Mesodermal cell (in vitro differentiated cells): Measurements from ENCODE around the gene SLC25A40.
"Not testable (repeated sequence)": the region's sequence is repeated elsewhere in the genome, so short reads cannot be mapped to it uniquely, and the experiment has no call there.

Experiments
- H3K27ac ChIP-seq: 2 replicates; pipeline ENCODE4 v1.7.0; 2013; ENCODE audit warnings: mild to moderate bottlenecking, low read depth, low read length, moderate library complexity; ENCODE audit not compliant: severe bottlenecking
- H3K36me3 ChIP-seq: 2 replicates; pipeline ENCODE4 v1.7.1; 2013; ENCODE audit warnings: mild to moderate bottlenecking, low read length, moderate library complexity; ENCODE audit not compliant: control insufficient read depth, insufficient read depth
- H3K4me1 ChIP-seq: one replicate; pipeline ENCODE4 v1.7.1; 2013; ENCODE audit warnings: mild to moderate bottlenecking, low read length; ENCODE audit not compliant: insufficient read depth, control insufficient read depth, poor library complexity, severe bottlenecking
- H3K4me3 ChIP-seq: 2 replicates; pipeline ENCODE4 v1.7.0; 2013; ENCODE audit warnings: low read length, control low read depth, mild to moderate bottlenecking; ENCODE audit not compliant: insufficient read depth, poor library complexity, severe bottlenecking; ENCODE audit errors: extremely low read depth
- H3K9me3 ChIP-seq: 2 replicates; pipeline ENCODE4 v1.7.1; 2013; ENCODE audit warnings: mild to moderate bottlenecking, low read length, moderate library complexity; ENCODE audit not compliant: control insufficient read depth
- WGBS, 2 experiments: methylation state at CpG; one replicate each; pipeline ENCODE4 v1.1.5; 2013; ENCODE audit warnings: missing lambda C conversion rate in 2 of 2; ENCODE audit not compliant: insufficient coverage in 2 of 2; 5-methylcytosine and 5-hydroxymethylcytosine counted together

The SLC25A40 gene

GRCh38 chr7:87828383-87828782 is 47.8 kb downstream of the SLC25A40 start:
- H3K27ac ChIP-seq, H3K4me3 ChIP-seq, H3K4me1 ChIP-seq, H3K36me3 ChIP-seq, H3K9me3 ChIP-seq: not testable (repeated sequence)
- 80% methylated on average over 1 of the region's 1 CpG; no CpG with 5 or more reads in 1 of the 2 experiments for WGBS, 2 experiments

- WGBS, 2 experiments = 100% methylated on average over 2 of the region's 2 CpGs
- not testable (repeated sequence) for H3K9me3 ChIP-seq, H3K36me3 ChIP-seq, H3K27ac ChIP-seq, H3K4me3 ChIP-seq, H3K4me1 ChIP-seq
Measured at GRCh38 chr7:87825369-87825768, 50.8 kb downstream of the SLC25A40 start.

GRCh38 chr7:87822056-87822455 is 54.1 kb downstream of the SLC25A40 start:
- not testable (repeated sequence) for H3K4me3 ChIP-seq, H3K27ac ChIP-seq, H3K9me3 ChIP-seq, H3K36me3 ChIP-seq, H3K4me1 ChIP-seq
- WGBS, 2 experiments = no CpG with 5 or more reads among the region's 4 CpGs

GRCh38 chr7:87818336-87818735 is 57.8 kb downstream of the SLC25A40 start:
- Histone ChIP-seq H3K4me3 (no peak overlapping the region), H3K9me3 (no peaks in the 10 kb centered on the region)

GRCh38 chr7:87816389-87816788 is 59.8 kb downstream of the SLC25A40 start:
- Histone ChIP-seq H3K4me3 (no peak overlapping the region), H3K27ac (no peak overlapping the region), H3K4me1 (no peaks in the 10 kb centered on the region), H3K36me3 (no peaks in the 10 kb centered on the region), H3K9me3 (no peaks in the 10 kb centered on the region)
- WGBS, 2 experiments = no CpG with 5 or more reads among the region's 1 CpG

More at GRCh38 chr7:87818336-87818735, 57.8 kb downstream of the SLC25A40 start:
- Histone ChIP-seq H3K27ac (no peak overlapping the region), H3K36me3 (no peaks in the 10 kb centered on the region), H3K4me1 (no peaks in the 10 kb centered on the region)

- Histone ChIP-seq H3K36me3 (no peaks in the 10 kb centered on the region), H3K9me3 (no peaks in the 10 kb centered on the region), H3K4me1 (no peaks in the 10 kb centered on the region), H3K4me3 (no peak overlapping the region), H3K27ac (no peak overlapping the region)
- WGBS, 2 experiments = no CpG with 5 or more reads among the region's 2 CpGs
Measured at GRCh38 chr7:87810726-87811125, 65.4 kb downstream of the SLC25A40 start.

- H3K9me3 ChIP-seq = no peaks in the 10 kb centered on the region
- WGBS, 2 experiments = 0 to 38% methylated on average over 1 of the region's 1 CpG
- H3K4me1 ChIP-seq = no peaks in the 10 kb centered on the region
- H3K4me3 ChIP-seq = no peak overlapping the region
- no peaks in the 10 kb centered on the region for H3K36me3 ChIP-seq
- no peak overlapping the region for H3K27ac ChIP-seq
Measured at GRCh38 chr7:87810130-87810529, 66.0 kb downstream of the SLC25A40 start.

GRCh38 chr7:87806150-87806549 is 70.0 kb downstream of the SLC25A40 start:
- Histone ChIP-seq H3K9me3 (no peaks in the 10 kb centered on the region), H3K27ac (no peak overlapping the region), H3K4me3 (no peak overlapping the region), H3K36me3 (no peaks in the 10 kb centered on the region), H3K4me1 (no peaks in the 10 kb centered on the region)

- H3K4me1 ChIP-seq = no peaks in the 10 kb centered on the region
- no peak overlapping the region for H3K27ac ChIP-seq
- H3K4me3 ChIP-seq = no peak overlapping the region
- H3K9me3 ChIP-seq = no peaks in the 10 kb centered on the region
- 8% methylated on average over 1 of the region's 4 CpGs; no CpG with 5 or more reads in 1 of the 2 experiments for WGBS, 2 experiments
- no peaks in the 10 kb centered on the region for H3K36me3 ChIP-seq
Measured at GRCh38 chr7:87797798-87798403, 78.3 kb downstream of the SLC25A40 start.

- no peaks in the 10 kb centered on the region for H3K9me3 ChIP-seq
- H3K27ac ChIP-seq = no peak overlapping the region
- H3K4me1 ChIP-seq = no peaks in the 10 kb centered on the region
- no peak overlapping the region for H3K4me3 ChIP-seq
- no peaks in the 10 kb centered on the region for H3K36me3 ChIP-seq
- 33% methylated on average over 1 of the region's 1 CpG; no CpG with 5 or more reads in 1 of the 2 experiments for WGBS, 2 experiments
Measured at GRCh38 chr7:87797395-87797794, 78.8 kb downstream of the SLC25A40 start.

GRCh38 chr7:87785368-87785995 is 90.7 kb downstream of the SLC25A40 start:
- 90 to 91% methylated on average over 2 to 3 of the region's 4 CpGs for WGBS, 2 experiments
- Histone ChIP-seq H3K27ac (no peak overlapping the region), H3K36me3 (no peaks in the 10 kb centered on the region), H3K4me3 (no peak overlapping the region), H3K4me1 (no peaks in the 10 kb centered on the region), H3K9me3 (no peaks in the 10 kb centered on the region)
